PFSK-1 (cell line): ENCODE results near the gene EPOP.

Experiments used
- POLR2AphosphoS5 ChIP-seq: IDR thresholded peaks from 2 replicates; pipeline ENCODE4 v1.6.1; 2012; ENCODE audit warnings: low read depth, mild to moderate bottlenecking, control low read depth, low read length, moderate library complexity
- TF ChIP-seq, protein P1 (sequence below), 2 experiments: IDR thresholded peaks; 2 replicates each; pipeline versions ENCODE4 v1.6.1 to v1.8.0; 2011 to 2012; ENCODE audit warnings: low read depth in 2 of 2, low read length in 2 of 2, control low read depth in 1 of 2, inconsistent platforms in 1 of 2, mild to moderate bottlenecking in 1 of 2, moderate library complexity in 1 of 2; ENCODE audit not compliant: insufficient read depth in 1 of 2

DNA sequence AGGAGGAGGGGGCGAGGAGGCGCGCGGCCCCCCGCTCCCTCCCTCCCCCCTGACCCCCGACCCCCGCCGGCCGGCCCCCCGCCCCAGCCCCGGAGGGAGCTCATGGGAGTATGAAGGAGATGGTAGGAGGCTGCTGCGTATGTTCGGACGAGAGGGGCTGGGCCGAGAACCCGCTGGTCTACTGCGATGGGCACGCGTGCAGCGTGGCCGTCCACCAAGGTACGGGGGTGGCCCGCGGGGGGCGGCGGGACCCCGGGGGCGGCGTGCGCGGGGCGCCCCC is 30.7 kb upstream of the EPOP start:
- TF ChIP-seq POLR2AphosphoS5, result no peak
- TF ChIP-seq, protein P1, sequence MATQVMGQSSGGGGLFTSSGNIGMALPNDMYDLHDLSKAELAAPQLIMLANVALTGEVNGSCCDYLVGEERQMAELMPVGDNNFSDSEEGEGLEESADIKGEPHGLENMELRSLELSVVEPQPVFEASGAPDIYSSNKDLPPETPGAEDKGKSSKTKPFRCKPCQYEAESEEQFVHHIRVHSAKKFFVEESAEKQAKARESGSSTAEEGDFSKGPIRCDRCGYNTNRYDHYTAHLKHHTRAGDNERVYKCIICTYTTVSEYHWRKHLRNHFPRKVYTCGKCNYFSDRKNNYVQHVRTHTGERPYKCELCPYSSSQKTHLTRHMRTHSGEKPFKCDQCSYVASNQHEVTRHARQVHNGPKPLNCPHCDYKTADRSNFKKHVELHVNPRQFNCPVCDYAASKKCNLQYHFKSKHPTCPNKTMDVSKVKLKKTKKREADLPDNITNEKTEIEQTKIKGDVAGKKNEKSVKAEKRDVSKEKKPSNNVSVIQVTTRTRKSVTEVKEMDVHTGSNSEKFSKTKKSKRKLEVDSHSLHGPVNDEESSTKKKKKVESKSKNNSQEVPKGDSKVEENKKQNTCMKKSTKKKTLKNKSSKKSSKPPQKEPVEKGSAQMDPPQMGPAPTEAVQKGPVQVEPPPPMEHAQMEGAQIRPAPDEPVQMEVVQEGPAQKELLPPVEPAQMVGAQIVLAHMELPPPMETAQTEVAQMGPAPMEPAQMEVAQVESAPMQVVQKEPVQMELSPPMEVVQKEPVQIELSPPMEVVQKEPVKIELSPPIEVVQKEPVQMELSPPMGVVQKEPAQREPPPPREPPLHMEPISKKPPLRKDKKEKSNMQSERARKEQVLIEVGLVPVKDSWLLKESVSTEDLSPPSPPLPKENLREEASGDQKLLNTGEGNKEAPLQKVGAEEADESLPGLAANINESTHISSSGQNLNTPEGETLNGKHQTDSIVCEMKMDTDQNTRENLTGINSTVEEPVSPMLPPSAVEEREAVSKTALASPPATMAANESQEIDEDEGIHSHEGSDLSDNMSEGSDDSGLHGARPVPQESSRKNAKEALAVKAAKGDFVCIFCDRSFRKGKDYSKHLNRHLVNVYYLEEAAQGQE (IDR thresholded peaks at IDR 0.05; ENCODE audit: insufficient read depth in 1 of 2, low read depth in 2 of 2, low read length in 2 of 2), result no peak
